OCI-LY7 (cell line): Measurements from ENCODE around the gene BCL7C.
"Not testable (repeated sequence)": the region's sequence is repeated elsewhere in the genome, so short reads cannot be mapped to it uniquely, and the experiment has no call there.

Source experiments
- CTCF ChIP-seq: fragments of 200-600 bp; sonication (generic); conservative IDR thresholded peaks from 2 replicates; pipeline ENCODE4 v1.5.1; 2014; ENCODE audit warnings: mild to moderate bottlenecking, antibody characterized with exemption, low read length, moderate library complexity, mixed read lengths
- EZH2phosphoT487 ChIP-seq: fragments of 200-600 bp; sonication (generic); IDR thresholded peaks from 2 replicates; pipeline ENCODE4 v1.6.1; 2018; ENCODE audit warnings: low read depth, borderline replicate concordance, mild to moderate bottlenecking, mixed run types, antibody characterized with exemption, low read length, moderate library complexity, mixed read lengths

DNA sequence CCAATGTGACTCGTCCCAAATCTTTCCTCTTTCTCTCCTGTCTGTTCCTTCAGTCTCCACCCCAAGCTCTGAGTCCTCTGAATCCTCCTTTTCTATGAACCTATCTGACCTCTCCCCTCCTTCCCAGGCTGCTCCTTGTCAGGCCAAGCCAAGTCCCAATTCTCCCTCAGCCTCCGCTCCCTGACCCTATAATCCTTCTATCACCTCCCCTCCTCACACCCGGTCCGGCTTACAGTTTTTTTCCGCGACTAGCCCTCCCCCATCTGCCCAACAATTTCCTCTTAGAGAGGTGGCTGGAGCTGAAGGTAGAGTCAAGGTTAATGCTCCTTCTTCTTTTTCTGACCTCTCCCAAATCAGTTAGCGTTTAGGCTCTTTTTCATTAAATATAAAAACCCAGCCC lies 33.1 kb downstream of the BCL7C start:
- TF ChIP-seq CTCF, EZH2phosphoT487: not testable (repeated sequence)
